GM12878 (cell line): ENCODE results near the gene FGF1. TPM values are rescaled to one million over a fixed set of nuclear protein-coding genes. Genes with fewer than 3 reads are reported as not detected.
A peak's percentile ranks its signal among the peaks of the same experiment; 100 is the strongest.

Experiments used
- ATAC-seq: fragments of 200-7000 bp; cut with Tn5 transposase; 3 replicates; pipeline ENCODE4 v1.9.1; 2020; ENCODE audit warnings: mild to moderate bottlenecking, moderate library complexity
- BruUV-seq: library from RNA; stranded (reverse); fragments of 400-500 nt; replicated peaks from 2 replicates; lab custom pipeline; 2021; lab: Mats Ljungman, UMichigan
- CTCF ChIA-PET: fragments of 300-600 bp; sonication (Branson Sonifier 250); formaldehyde crosslinking; extraction: SDS; loops from one replicate; lab custom pipeline; 2021; ENCODE audit warnings: inconsistent platforms; lab: Yijun Ruan, JAX
- POLR2A ChIA-PET: fragments of 350-600 bp; formaldehyde crosslinking; extraction: SDS; loops from one replicate; lab custom pipeline; 2021; ENCODE audit warnings: inconsistent platforms; lab: Charles Lee
- RAD21 ChIA-PET: fragments of 300-600 bp; sonication (Branson Sonifier 250); formaldehyde crosslinking; loops from one replicate; lab custom pipeline; 2023; ENCODE audit warnings: antibody characterized with exemption; ENCODE audit not compliant: unreplicated experiment; lab: Charles Lee
- SMC1A ChIA-PET: fragments of 300-600 bp; sonication (Branson Sonifier 250); formaldehyde crosslinking; loops from one replicate; lab custom pipeline; 2023; ENCODE audit not compliant: unreplicated experiment, uncharacterized antibody; lab: Charles Lee
- DNase-seq: peaks from one replicate; pipeline ENCODE4 v3.0.0-alpha.2; 2011; ENCODE audit warnings: low read depth, low spot score
- FAIRE-seq: peaks from 3 replicates; lab custom pipeline; 2011; peaks lifted over from hg19 to GRCh38; lab: Jason Lieb, UNC
- H2AFZ ChIP-seq: 2 replicates; pipeline ENCODE4 v1.6.0; 2011; ENCODE audit warnings: low read depth, low read length, control low read depth; ENCODE audit not compliant: control insufficient read depth
- H3K27ac ChIP-seq: 2 replicates; pipeline ENCODE4 v1.5.1; 2011; ENCODE audit warnings: control low read depth; ENCODE audit not compliant: control insufficient read depth, insufficient read depth
- H3K27me3 ChIP-seq, 2 experiments: replicated peaks in 1 of 2; 2 replicates each; pipeline versions ENCODE4 v1.6.0 to v1.6.1; 2011; ENCODE audit warnings: low read length in 1 of 2; ENCODE audit not compliant: control insufficient read depth in 2 of 2, insufficient read depth in 2 of 2
- H3K36me3 ChIP-seq, 2 experiments: 2 replicates each; pipeline ENCODE4 v1.5.1; 2011; ENCODE audit warnings: low read length in 1 of 2; ENCODE audit not compliant: control insufficient read depth in 2 of 2, insufficient read depth in 2 of 2
- H3K4me1 ChIP-seq: 2 replicates; pipeline ENCODE4 v1.6.1; 2011; ENCODE audit warnings: mild to moderate bottlenecking, low read length, moderate library complexity, mixed read lengths; ENCODE audit not compliant: control insufficient read depth, insufficient read depth
- H3K4me2 ChIP-seq: 2 replicates; pipeline ENCODE4 v1.6.0; 2011; ENCODE audit warnings: control low read depth; ENCODE audit not compliant: control insufficient read depth, insufficient read depth
- H3K4me3 ChIP-seq: fragments of 200-600 bp; sonication (generic); 2 replicates; pipeline ENCODE4 v1.5.1; 2016
- H3K79me2 ChIP-seq: 2 replicates; pipeline ENCODE4 v1.6.0; 2011; ENCODE audit warnings: low read length; ENCODE audit not compliant: control insufficient read depth, insufficient read depth
- H3K9ac ChIP-seq: 2 replicates; pipeline ENCODE4 v1.8.0; 2011; ENCODE audit warnings: low read length, control low read depth, mixed read lengths; ENCODE audit not compliant: control insufficient read depth, insufficient read depth
- H3K9me3 ChIP-seq: replicated peaks from 3 replicates; pipeline ENCODE4 v1.5.1; 2011; ENCODE audit warnings: mild to moderate bottlenecking, low read length; ENCODE audit not compliant: control insufficient read depth, insufficient read depth
- H4K20me1 ChIP-seq: 2 replicates; pipeline ENCODE4 v1.6.0; 2011; ENCODE audit not compliant: control insufficient read depth, insufficient read depth
- NFYA ChIP-seq: IDR thresholded peaks from 2 replicates; pipeline ENCODE4 v1.6.1; 2011; ENCODE audit warnings: low read depth, mild to moderate bottlenecking, low read length, improper control_type of control experiment, borderline replicate concordance
- RAD21 ChIP-seq: IDR thresholded peaks from 2 replicates; pipeline ENCODE4 v1.6.1; 2011; ENCODE audit warnings: mild to moderate bottlenecking, low read depth, low read length, moderate library complexity; ENCODE audit not compliant: insufficient read depth
- RELA ChIP-seq: fragments of 450-650 bp; IDR thresholded peaks from 2 replicates; pipeline ENCODE4 v1.8.0; 2014; ENCODE audit warnings: borderline replicate concordance; ENCODE audit not compliant: partially characterized antibody
- SIN3A ChIP-seq: IDR thresholded peaks from 2 replicates; pipeline ENCODE4 v1.6.1; 2012; ENCODE audit warnings: low read depth, low read length, improper control_type of control experiment
- SMC3 ChIP-seq: IDR thresholded peaks from 2 replicates; pipeline ENCODE4 v1.6.1; 2011; ENCODE audit warnings: low read length, improper control_type of control experiment, borderline replicate concordance
- SUPT20H ChIP-seq: IDR thresholded peaks from 2 replicates; pipeline ENCODE4 v1.6.1; 2011; ENCODE audit warnings: low read depth, mild to moderate bottlenecking, low read length, moderate library complexity, borderline replicate concordance; ENCODE audit not compliant: control insufficient read depth
- YY1 ChIP-seq: IDR thresholded peaks from 2 replicates; pipeline ENCODE4 v1.6.1; 2011; ENCODE audit warnings: low read depth, mild to moderate bottlenecking, low read length
- WGBS: methylation state at CpG from one replicate; pipeline ENCODE4 v1.1.6; 2016; ENCODE audit warnings: low lambda C conversion rate; ENCODE audit not compliant: insufficient replicate concordance, insufficient coverage; ENCODE audit errors: missing lambda C conversion rate; 5-methylcytosine and 5-hydroxymethylcytosine counted together
- in situ Hi-C: fragments of 300-500 bp; cut with MboI; formaldehyde crosslinking; loops from 9 replicates; pipeline ENCODE4 v1.14.3; 2018; ENCODE audit warnings: mixed read lengths
- intact Hi-C: fragments of 100-400 bp; cut with micrococcal nuclease; formaldehyde crosslinking; loops from one replicate; pipeline ENCODE4 v1.14.2; 2022; ENCODE audit not compliant: unreplicated experiment
- polyA plus RNA-seq, 11 experiments: library from polyadenylated mRNA; depleted of rRNA in 4 of 11; unstranded in 6 of 11; stranded (reverse) in 5 of 11; fragments of >200 nt; fragmentation: Nextera tagmentation in 4 of 11; fragmentation: Illumina TruSeq in 1 of 11; extraction: Ambion mirVana in 4 of 11; extraction: Trizol in 1 of 11; gene quantifications; 1 replicate in 1 of 11; 2 replicates in 10 of 11; pipeline versions ENCODE4 v1.2.1 to v1.2.3, GENCODE V29; 2011 to 2016; ENCODE audit warnings: inconsistent platforms in 2 of 11, missing spikeins in 2 of 11, low read depth in 1 of 11
- total RNA-seq, 4 experiments: library from RNA; depleted of rRNA in 3 of 4; stranded (reverse); fragments of >200 nt in 3 of 4; fragmentation: Illumina TruSeq in 1 of 4; extraction: Trizol in 1 of 4; gene quantifications; 2 replicates each; pipeline versions ENCODE4 v1.2.1 to v1.2.3, GENCODE V29; 2013 to 2021
- TF ChIP-seq, protein P1 (sequence below), 3 experiments: IDR thresholded peaks in 2 of 3; conservative IDR thresholded peaks in 1 of 3; 2 replicates each; pipeline ENCODE4 v1.5.1; 2011; ENCODE audit warnings: low read depth in 3 of 3, low read length in 3 of 3, mild to moderate bottlenecking in 3 of 3, control low read depth in 2 of 3, moderate library complexity in 2 of 3, inconsistent platforms in 1 of 3, mixed read lengths in 1 of 3; ENCODE audit not compliant: control insufficient read depth in 2 of 3, insufficient read depth in 1 of 3; ENCODE audit errors: extremely low read depth in 1 of 3

Gene FGF1
- total and polyA plus RNA-seq, 10 of the 15 experiments (the other 5 are each of a cell fraction or from before 2014, with no cell fraction given), result not detected

DNA sequence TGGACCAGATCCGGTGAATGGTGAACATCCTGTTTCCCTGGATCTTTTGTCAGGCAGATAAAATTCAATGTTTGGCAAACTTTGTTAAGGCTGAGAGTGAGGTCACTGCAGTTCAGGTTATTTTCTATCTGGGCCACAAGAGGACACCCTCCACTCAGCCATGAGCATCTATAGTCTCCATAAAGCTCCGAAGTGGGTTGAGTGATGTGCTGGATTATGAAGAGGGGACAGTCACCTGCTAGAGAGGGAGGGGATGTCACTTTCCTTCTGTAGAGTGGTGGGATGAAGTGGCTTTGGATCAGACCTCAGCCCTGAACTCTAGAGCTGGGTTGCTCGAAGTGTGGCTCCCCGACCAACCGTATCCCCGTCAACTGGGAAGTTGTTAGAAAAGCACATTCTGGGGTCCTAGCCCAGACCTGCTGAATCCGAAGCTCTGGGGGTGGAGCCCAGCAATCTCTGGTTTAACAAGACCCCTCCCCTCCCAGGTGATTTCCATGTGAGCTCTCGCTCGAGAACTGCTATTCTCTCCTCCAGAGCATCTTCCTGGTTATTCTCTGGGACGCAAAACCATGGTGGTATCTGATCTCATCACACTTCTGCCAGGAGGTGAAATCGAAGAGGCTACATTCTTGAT lies 31.8 kb upstream of the FGF1 start:
- FAIRE-seq, result no peak
- CTCF ChIA-PET, result interaction anchor here (0.6 to 14.0 kb wide), 11 partner anchors 19 to 906 kb away, joined by 3 to 243 read pairs (median 4); no protein-coding TSS in a partner anchor
- intact Hi-C loops, result loop anchor here (1.0 kb wide), 2 partner anchors 150 to 163 kb away; no protein-coding TSS in a partner anchor
- H3K27me3 ChIP-seq, result no peaks in the 10 kb centered on the region; a peak in 1 of 4 replicates
- H3K27ac ChIP-seq, result no peak overlapping the region
- WGBS, result 48% methylated on average over 11 of the region's 11 CpGs
- no peak for DNase-seq
- SMC1A ChIA-PET, result interaction anchor here (1.3 to 7.4 kb wide), 7 partner anchors 30 to 171 kb away, joined by 3 to 32 read pairs (median 8); no protein-coding TSS in a partner anchor
- POLR2A ChIA-PET, result no interaction called here
- H3K4me2 ChIP-seq, result no peak overlapping the region
- H3K4me3 ChIP-seq, result no peak overlapping the region
- RAD21 ChIA-PET, result interaction anchor here (1.2 to 3.3 kb wide), 5 partner anchors 31 to 171 kb away, joined by 3 to 16 read pairs (median 10); no protein-coding TSS in a partner anchor
- H3K36me3 ChIP-seq, result no peaks in the 10 kb centered on the region
- no peaks in the 10 kb centered on the region for H4K20me1 ChIP-seq
- peak; percentile 58 for ATAC-seq
- no peaks in the 10 kb centered on the region for H3K9me3 ChIP-seq
- in situ Hi-C loops, result no loop called here
- no peaks in the 10 kb centered on the region for H3K4me1 ChIP-seq
- H3K9ac ChIP-seq, result no peak overlapping the region
- TF ChIP-seq RELA (no peak), RAD21 (peak; percentile 74), YY1 (0 out of 2 replicates have a peak, but pooled peaks have one; percentile 35), SUPT20H (no peak), NFYA (no peak), SIN3A (no peak), SMC3 (peak; percentile 67; the same call in 1 of the 2 replicates)
- TF ChIP-seq, protein P1, sequence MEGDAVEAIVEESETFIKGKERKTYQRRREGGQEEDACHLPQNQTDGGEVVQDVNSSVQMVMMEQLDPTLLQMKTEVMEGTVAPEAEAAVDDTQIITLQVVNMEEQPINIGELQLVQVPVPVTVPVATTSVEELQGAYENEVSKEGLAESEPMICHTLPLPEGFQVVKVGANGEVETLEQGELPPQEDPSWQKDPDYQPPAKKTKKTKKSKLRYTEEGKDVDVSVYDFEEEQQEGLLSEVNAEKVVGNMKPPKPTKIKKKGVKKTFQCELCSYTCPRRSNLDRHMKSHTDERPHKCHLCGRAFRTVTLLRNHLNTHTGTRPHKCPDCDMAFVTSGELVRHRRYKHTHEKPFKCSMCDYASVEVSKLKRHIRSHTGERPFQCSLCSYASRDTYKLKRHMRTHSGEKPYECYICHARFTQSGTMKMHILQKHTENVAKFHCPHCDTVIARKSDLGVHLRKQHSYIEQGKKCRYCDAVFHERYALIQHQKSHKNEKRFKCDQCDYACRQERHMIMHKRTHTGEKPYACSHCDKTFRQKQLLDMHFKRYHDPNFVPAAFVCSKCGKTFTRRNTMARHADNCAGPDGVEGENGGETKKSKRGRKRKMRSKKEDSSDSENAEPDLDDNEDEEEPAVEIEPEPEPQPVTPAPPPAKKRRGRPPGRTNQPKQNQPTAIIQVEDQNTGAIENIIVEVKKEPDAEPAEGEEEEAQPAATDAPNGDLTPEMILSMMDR (IDR thresholded peaks at IDR 0.05 in 2 of 3, conservative IDR thresholded peaks at IDR 0.05 in 1 of 3; ENCODE audit: control insufficient read depth in 2 of 3, extremely low read depth in 1 of 3, insufficient read depth in 1 of 3, low read depth in 3 of 3, low read length in 3 of 3), result peak; percentile 48 to 76 (median 62); a peak in 5 of 6 replicates
- H3K79me2 ChIP-seq, result no peaks in the 10 kb centered on the region
- BruUV-seq, result no TSS peak
- no peak overlapping the region for H2AFZ ChIP-seq
